ENCODE data around the gene ASTN2. TPM values are rescaled to one million over a fixed set of nuclear protein-coding genes. Genes with fewer than 3 reads are reported as not detected.

Gene ASTN2
- total RNA-seq, 1 donor from 2014 or later: 12.2 TPM

DNA sequence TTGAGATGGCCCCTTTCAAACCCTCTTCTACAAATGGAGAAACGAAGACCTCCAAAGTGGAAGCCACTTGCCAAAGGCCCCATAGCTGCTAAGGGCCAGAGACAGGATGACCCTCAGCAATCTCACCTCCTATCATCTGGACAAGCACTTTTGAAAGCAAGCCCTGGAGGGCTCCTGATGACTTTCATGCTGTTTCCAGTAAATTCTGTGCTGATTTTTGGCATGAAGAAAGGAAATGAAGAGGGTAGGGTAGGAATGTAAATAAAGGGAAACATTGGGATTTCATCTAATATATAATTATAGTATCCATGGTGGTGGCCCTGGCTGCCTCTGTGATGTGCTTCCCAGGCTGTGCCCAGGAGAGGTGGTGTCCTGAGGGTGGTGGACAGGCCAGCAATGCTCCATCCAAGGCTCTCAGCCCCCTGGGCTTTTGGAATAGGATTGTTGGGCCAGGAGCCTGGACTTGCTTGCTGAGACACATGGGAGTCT lies 935.8 kb downstream of the ASTN2 start:
- Histone ChIP-seq H3K4me3 (ENCODE audit: low read depth, low read length) (no peak overlapping the region), H3K36me3 (ENCODE audit: control insufficient read depth, insufficient read depth, low read length) (no peaks in the 10 kb centered on the region), H3K27me3 (ENCODE audit: control insufficient read depth, insufficient read depth, low read length) (no peaks in the 10 kb centered on the region)
- DNase-seq (ENCODE audit: low read depth): no peak
- TF ChIP-seq CTCF (IDR thresholded peaks at IDR 0.05; ENCODE audit: insufficient read depth, low read length, poor library complexity, severe bottlenecking): no peak

DNA sequence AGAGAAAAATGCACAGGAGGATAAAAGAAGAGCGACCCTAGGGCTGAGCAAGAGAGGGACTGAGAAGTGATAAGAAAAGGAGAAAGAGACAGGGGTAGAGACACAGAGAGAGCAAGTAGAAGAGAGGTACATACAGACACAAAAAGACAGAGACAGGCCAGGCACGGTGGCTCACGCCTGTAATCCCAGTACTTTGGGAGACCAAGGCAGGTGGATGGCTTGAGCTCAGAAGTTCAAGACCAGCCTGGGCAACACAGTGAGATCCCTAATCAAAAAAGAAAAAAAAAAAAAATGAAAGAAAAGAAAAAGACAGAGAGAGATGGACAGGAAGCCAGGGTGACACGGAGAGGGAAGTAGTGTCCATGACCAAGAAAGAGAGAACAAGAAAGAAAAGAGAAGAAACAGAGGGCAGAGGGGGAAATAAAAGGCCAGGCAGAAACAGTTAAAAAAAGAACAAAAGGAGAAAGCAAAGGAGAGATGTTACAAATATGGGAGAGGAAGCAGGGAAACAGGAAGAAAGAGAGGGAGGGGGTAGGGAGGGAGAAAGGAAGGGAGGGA lies 937.2 kb downstream of the ASTN2 start:
- no peak for TF ChIP-seq CTCF (IDR thresholded peaks at IDR 0.05; ENCODE audit: insufficient read depth, low read length, poor library complexity, severe bottlenecking)
- no peak overlapping the region for H3K4me3 ChIP-seq (ENCODE audit: low read depth, low read length)
- no peaks in the 10 kb centered on the region for H3K36me3 ChIP-seq (ENCODE audit: control insufficient read depth, insufficient read depth, low read length)
- H3K27me3 ChIP-seq (ENCODE audit: control insufficient read depth, insufficient read depth, low read length): no peaks in the 10 kb centered on the region
- DNase-seq (ENCODE audit: low read depth): no peak

DNA sequence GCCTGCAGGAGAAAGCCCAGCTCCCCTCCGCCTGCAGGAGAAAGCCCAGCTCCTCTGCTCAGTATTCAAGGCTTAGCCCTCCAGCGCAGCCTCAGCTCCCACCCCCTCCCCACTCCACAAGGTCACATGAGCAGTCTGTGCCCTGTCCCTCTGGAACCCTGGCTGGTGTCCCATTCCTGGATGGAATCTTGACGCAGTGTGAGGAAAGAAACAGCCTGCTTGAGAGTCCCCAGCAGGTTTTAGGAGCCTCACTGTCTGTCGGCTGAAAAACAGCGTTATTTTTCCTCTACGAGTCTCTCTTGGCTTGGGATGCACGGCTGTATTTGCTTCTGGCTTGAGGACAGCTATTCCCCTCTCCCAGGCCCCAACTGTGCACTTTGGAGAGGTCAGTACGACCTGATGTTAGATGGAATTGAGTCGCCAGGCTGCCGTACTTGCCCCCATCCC lies 937.9 kb downstream of the ASTN2 start:
- no peak overlapping the region for H3K4me3 ChIP-seq (ENCODE audit: low read depth, low read length)
- DNase-seq (ENCODE audit: low read depth): no peak

DNA sequence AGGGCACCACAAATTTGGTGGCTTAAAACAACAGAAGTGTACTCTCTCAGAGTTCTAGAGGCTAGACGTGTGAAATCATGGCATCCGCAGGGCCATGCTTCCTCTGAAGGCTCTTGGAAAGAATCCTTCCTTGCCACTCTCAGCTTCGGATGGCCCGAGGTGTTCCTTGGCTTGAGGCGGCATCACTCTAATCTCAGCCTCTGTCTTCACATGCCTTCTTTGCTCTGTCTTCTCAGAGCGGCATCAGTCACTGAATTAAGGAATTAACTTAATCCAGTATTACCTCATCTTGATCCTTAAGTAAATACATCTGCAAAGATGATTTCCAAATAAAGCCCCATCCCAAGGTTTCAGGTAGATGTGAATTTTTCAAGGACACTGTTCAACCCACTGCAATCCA lies 938.9 kb downstream of the ASTN2 start:
- Histone ChIP-seq H3K27me3 (ENCODE audit: control insufficient read depth, insufficient read depth, low read length) (no peaks in the 10 kb centered on the region), H3K36me3 (ENCODE audit: control insufficient read depth, insufficient read depth, low read length) (no peaks in the 10 kb centered on the region), H3K4me3 (ENCODE audit: low read depth, low read length) (no peak overlapping the region)
- no peak for DNase-seq (ENCODE audit: low read depth)
- no peak for TF ChIP-seq CTCF (IDR thresholded peaks at IDR 0.05; ENCODE audit: insufficient read depth, low read length, poor library complexity, severe bottlenecking)

More for the DNA sequence above, 937.9 kb downstream of the ASTN2 start:
- H3K36me3 ChIP-seq (ENCODE audit: control insufficient read depth, insufficient read depth, low read length): no peaks in the 10 kb centered on the region
- no peak for TF ChIP-seq CTCF (IDR thresholded peaks at IDR 0.05; ENCODE audit: insufficient read depth, low read length, poor library complexity, severe bottlenecking)
- no peaks in the 10 kb centered on the region for H3K27me3 ChIP-seq (ENCODE audit: control insufficient read depth, insufficient read depth, low read length)

DNA sequence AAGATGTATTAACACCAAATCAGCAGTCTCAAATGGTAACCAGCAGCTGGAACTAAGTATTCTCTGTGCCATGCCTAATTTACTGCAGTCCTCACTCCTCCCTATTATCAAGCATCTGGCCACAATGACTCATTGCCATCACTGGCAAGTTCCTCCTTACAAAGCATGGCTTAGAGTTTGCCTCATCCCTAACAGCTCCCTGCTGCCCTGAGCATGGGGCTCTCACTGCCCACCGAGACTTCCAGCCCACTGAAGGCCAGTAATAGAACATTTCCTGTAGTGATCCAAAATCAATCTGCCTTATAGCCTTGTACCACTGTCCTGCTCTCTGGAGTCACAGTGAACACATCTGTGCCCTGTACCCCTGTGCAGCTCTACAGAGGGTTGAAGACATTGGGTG lies 939.7 kb downstream of the ASTN2 start:
- H3K36me3 ChIP-seq (ENCODE audit: control insufficient read depth, insufficient read depth, low read length): no peaks in the 10 kb centered on the region
- no peak for TF ChIP-seq CTCF (IDR thresholded peaks at IDR 0.05; ENCODE audit: insufficient read depth, low read length, poor library complexity, severe bottlenecking)
- no peak overlapping the region for H3K4me3 ChIP-seq (ENCODE audit: low read depth, low read length)
- H3K27me3 ChIP-seq (ENCODE audit: control insufficient read depth, insufficient read depth, low read length): no peaks in the 10 kb centered on the region
- no peak for DNase-seq (ENCODE audit: low read depth)

GRCh38 chr9:116471944-116472506 lies 942.8 kb downstream of the ASTN2 start:
- no peak for DNase-seq (ENCODE audit: low read depth)
- Histone ChIP-seq H3K27me3 (ENCODE audit: control insufficient read depth, insufficient read depth, low read length) (no peaks in the 10 kb centered on the region), H3K4me3 (ENCODE audit: low read depth, low read length) (no peak overlapping the region), H3K36me3 (ENCODE audit: control insufficient read depth, insufficient read depth, low read length) (no peaks in the 10 kb centered on the region)
- TF ChIP-seq CTCF (IDR thresholded peaks at IDR 0.05; ENCODE audit: insufficient read depth, low read length, poor library complexity, severe bottlenecking): no peak
